GM12878 (cell line): ENCODE results near the gene RMDN3. TPM values are rescaled to one million over a fixed set of nuclear protein-coding genes. Genes with fewer than 3 reads are reported as not detected.

Experiments
- ATAC-seq: fragments of 200-7000 bp; cut with Tn5 transposase; 3 replicates; pipeline ENCODE4 v1.9.1; 2020; ENCODE audit warnings: mild to moderate bottlenecking, moderate library complexity
- BruUV-seq: library from RNA; stranded (reverse); fragments of 400-500 nt; replicated peaks from 2 replicates; lab custom pipeline; 2021; lab: Mats Ljungman, UMichigan
- CTCF ChIA-PET: fragments of 300-600 bp; sonication (Branson Sonifier 250); formaldehyde crosslinking; extraction: SDS; loops from one replicate; lab custom pipeline; 2021; ENCODE audit warnings: inconsistent platforms; lab: Yijun Ruan, JAX
- POLR2A ChIA-PET: fragments of 350-600 bp; formaldehyde crosslinking; extraction: SDS; loops from one replicate; lab custom pipeline; 2021; ENCODE audit warnings: inconsistent platforms; lab: Charles Lee
- RAD21 ChIA-PET: fragments of 300-600 bp; sonication (Branson Sonifier 250); formaldehyde crosslinking; loops from one replicate; lab custom pipeline; 2023; ENCODE audit warnings: antibody characterized with exemption; ENCODE audit not compliant: unreplicated experiment; lab: Charles Lee
- SMC1A ChIA-PET: fragments of 300-600 bp; sonication (Branson Sonifier 250); formaldehyde crosslinking; loops from one replicate; lab custom pipeline; 2023; ENCODE audit not compliant: unreplicated experiment, uncharacterized antibody; lab: Charles Lee
- DNase-seq: peaks from one replicate; pipeline ENCODE4 v3.0.0-alpha.2; 2011; ENCODE audit warnings: low read depth, low spot score
- FAIRE-seq: peaks from 3 replicates; lab custom pipeline; 2011; peaks lifted over from hg19 to GRCh38; lab: Jason Lieb, UNC
- H2AFZ ChIP-seq: 2 replicates; pipeline ENCODE4 v1.6.0; 2011; ENCODE audit warnings: low read depth, low read length, control low read depth; ENCODE audit not compliant: control insufficient read depth
- H3K27ac ChIP-seq: 2 replicates; pipeline ENCODE4 v1.5.1; 2011; ENCODE audit warnings: control low read depth; ENCODE audit not compliant: control insufficient read depth, insufficient read depth
- H3K27me3 ChIP-seq, 2 experiments: replicated peaks in 1 of 2; 2 replicates each; pipeline versions ENCODE4 v1.6.0 to v1.6.1; 2011; ENCODE audit warnings: low read length in 1 of 2; ENCODE audit not compliant: control insufficient read depth in 2 of 2, insufficient read depth in 2 of 2
- H3K36me3 ChIP-seq, 2 experiments: 2 replicates each; pipeline ENCODE4 v1.5.1; 2011; ENCODE audit warnings: low read length in 1 of 2; ENCODE audit not compliant: control insufficient read depth in 2 of 2, insufficient read depth in 2 of 2
- H3K4me1 ChIP-seq: 2 replicates; pipeline ENCODE4 v1.6.1; 2011; ENCODE audit warnings: mild to moderate bottlenecking, low read length, moderate library complexity, mixed read lengths; ENCODE audit not compliant: control insufficient read depth, insufficient read depth
- H3K4me2 ChIP-seq: 2 replicates; pipeline ENCODE4 v1.6.0; 2011; ENCODE audit warnings: control low read depth; ENCODE audit not compliant: control insufficient read depth, insufficient read depth
- H3K4me3 ChIP-seq: fragments of 200-600 bp; sonication (generic); 2 replicates; pipeline ENCODE4 v1.5.1; 2016
- H3K79me2 ChIP-seq: 2 replicates; pipeline ENCODE4 v1.6.0; 2011; ENCODE audit warnings: low read length; ENCODE audit not compliant: control insufficient read depth, insufficient read depth
- H3K9ac ChIP-seq: 2 replicates; pipeline ENCODE4 v1.8.0; 2011; ENCODE audit warnings: low read length, control low read depth, mixed read lengths; ENCODE audit not compliant: control insufficient read depth, insufficient read depth
- H3K9me3 ChIP-seq: replicated peaks from 3 replicates; pipeline ENCODE4 v1.5.1; 2011; ENCODE audit warnings: mild to moderate bottlenecking, low read length; ENCODE audit not compliant: control insufficient read depth, insufficient read depth
- H4K20me1 ChIP-seq: 2 replicates; pipeline ENCODE4 v1.6.0; 2011; ENCODE audit not compliant: control insufficient read depth, insufficient read depth
- CBX3 ChIP-seq: fragments of 200-600 bp; sonication (generic); IDR thresholded peaks from 2 replicates; pipeline ENCODE4 v1.6.1; 2016; ENCODE audit warnings: low read depth, borderline replicate concordance
- PRDM15 ChIP-seq: fragments of 450-650 bp; formaldehyde crosslinking; IDR thresholded peaks from 2 replicates; pipeline ENCODE4 v1.4.0; 2020; ENCODE audit warnings: mild to moderate bottlenecking, moderate library complexity
- RFX5 ChIP-seq: IDR thresholded peaks from 2 replicates; pipeline ENCODE4 v1.6.1; 2011; ENCODE audit warnings: low read depth, low read length, improper control_type of control experiment
- SPI1 ChIP-seq: IDR thresholded peaks from 2 replicates; pipeline ENCODE4 v1.6.1; 2011; ENCODE audit warnings: low read depth, mild to moderate bottlenecking, low read length, moderate library complexity, borderline replicate concordance; ENCODE audit not compliant: insufficient read depth
- SRF ChIP-seq, 2 experiments: IDR thresholded peaks; 2 replicates each; pipeline ENCODE4 v1.6.1; 2011; ENCODE audit warnings: low read depth in 2 of 2, low read length in 2 of 2, mild to moderate bottlenecking in 1 of 2, moderate library complexity in 1 of 2
- USF1 ChIP-seq: IDR thresholded peaks from 2 replicates; pipeline ENCODE4 v1.6.1; 2011; ENCODE audit warnings: borderline replicate concordance, low read depth, mild to moderate bottlenecking, moderate library complexity, mixed read lengths, low read length; ENCODE audit not compliant: insufficient read depth; ENCODE audit errors: extremely low read length
- YY1 ChIP-seq: IDR thresholded peaks from 2 replicates; pipeline ENCODE4 v1.6.1; 2011; ENCODE audit warnings: low read depth, mild to moderate bottlenecking, low read length
- WGBS: methylation state at CpG from one replicate; pipeline ENCODE4 v1.1.6; 2016; ENCODE audit warnings: low lambda C conversion rate; ENCODE audit not compliant: insufficient replicate concordance, insufficient coverage; ENCODE audit errors: missing lambda C conversion rate; 5-methylcytosine and 5-hydroxymethylcytosine counted together
- in situ Hi-C: fragments of 300-500 bp; cut with MboI; formaldehyde crosslinking; loops from 9 replicates; pipeline ENCODE4 v1.14.3; 2018; ENCODE audit warnings: mixed read lengths
- intact Hi-C: fragments of 100-400 bp; cut with micrococcal nuclease; formaldehyde crosslinking; loops from one replicate; pipeline ENCODE4 v1.14.2; 2022; ENCODE audit not compliant: unreplicated experiment
- polyA plus RNA-seq, 11 experiments: library from polyadenylated mRNA; depleted of rRNA in 4 of 11; unstranded in 6 of 11; stranded (reverse) in 5 of 11; fragments of >200 nt; fragmentation: Nextera tagmentation in 4 of 11; fragmentation: Illumina TruSeq in 1 of 11; extraction: Ambion mirVana in 4 of 11; extraction: Trizol in 1 of 11; gene quantifications; 1 replicate in 1 of 11; 2 replicates in 10 of 11; pipeline versions ENCODE4 v1.2.1 to v1.2.3, GENCODE V29; 2011 to 2016; ENCODE audit warnings: inconsistent platforms in 2 of 11, missing spikeins in 2 of 11, low read depth in 1 of 11
- total RNA-seq, 4 experiments: library from RNA; depleted of rRNA in 3 of 4; stranded (reverse); fragments of >200 nt in 3 of 4; fragmentation: Illumina TruSeq in 1 of 4; extraction: Trizol in 1 of 4; gene quantifications; 2 replicates each; pipeline versions ENCODE4 v1.2.1 to v1.2.3, GENCODE V29; 2013 to 2021

RMDN3 gene
- total and polyA plus RNA-seq, 10 of the 15 experiments (the other 5 are each of a cell fraction or from before 2014, with no cell fraction given), result 5.7 to 44.4 (median 20.3) TPM

GRCh38 chr15:40716165-40716564, 38.9 kb downstream of the RMDN3 start:
- WGBS, result 76% methylated on average over 3 of the region's 6 CpGs
- in situ Hi-C loops (no loop called here), intact Hi-C loops (no loop called here)
- no TSS peak for BruUV-seq
- ChIA-PET RAD21 (no interaction called here), POLR2A (no interaction called here), SMC1A (no interaction called here), CTCF (no interaction called here)
- ATAC-seq (no peak), DNase-seq (no peak), FAIRE-seq (no peak)
- H2AFZ ChIP-seq, result no peak overlapping the region
- H3K4me1 ChIP-seq, result no peaks in the 10 kb centered on the region
- H3K36me3 ChIP-seq, result peaks cover 1 to 13% of the 10 kb centered on the region in 2 experiments; a peak in 3 of 4 replicates
- H3K27ac ChIP-seq, result no peak overlapping the region
- H3K9me3 ChIP-seq, result no peaks in the 10 kb centered on the region
- peak; percentile 55; the same call in 1 of the 2 replicates for TF ChIP-seq SPI1
- TF ChIP-seq YY1, result no peak
- no peak for TF ChIP-seq SRF (IDR thresholded peaks at IDR 0.05; ENCODE audit: low read depth in 2 of 2, low read length in 2 of 2)
- H3K4me3 ChIP-seq, result no peak overlapping the region
- no peak overlapping the region for H3K4me2 ChIP-seq
- H3K27me3 ChIP-seq, result no peaks in the 10 kb centered on the region
- no peak overlapping the region for H3K9ac ChIP-seq
- no peaks in the 10 kb centered on the region for H3K79me2 ChIP-seq
- H4K20me1 ChIP-seq, result no peaks in the 10 kb centered on the region

- WGBS, result 73% methylated on average over 2 of the region's 2 CpGs
- no TSS peak for BruUV-seq
- DNase-seq, result no peak
- Histone ChIP-seq H3K79me2 (no peaks in the 10 kb centered on the region), H3K4me2 (no peak overlapping the region), H3K4me1 (no peaks in the 10 kb centered on the region), H3K9ac (no peak overlapping the region), H4K20me1 (no peaks in the 10 kb centered on the region), H2AFZ (no peak overlapping the region), H3K9me3 (no peaks in the 10 kb centered on the region), H3K27ac (no peak overlapping the region), H3K4me3 (no peak overlapping the region), H3K27me3 (no peaks in the 10 kb centered on the region), H3K36me3 (peaks cover 3 to 18% of the 10 kb centered on the region in 2 experiments; a peak in 2 of 4 replicates)
- ChIA-PET CTCF (interaction anchor here (0.7 to 0.9 kb wide), 2 partner anchors 20 to 194 kb away, joined by 3 read pairs; no protein-coding TSS in a partner anchor), RAD21 (no interaction called here), SMC1A (interaction anchor here (1.2 to 2.2 kb wide), 4 partner anchors 9 to 68 kb away, joined by 3 to 6 read pairs (median 4); no protein-coding TSS in a partner anchor), POLR2A (interaction anchor here (0.6 to 1.7 kb wide), 3 partner anchors 19 to 677 kb away, joined by 4 to 7 read pairs (median 4); partner anchors contain the start of gene RAD51)
- intact Hi-C loops (no loop called here), in situ Hi-C loops (no loop called here)
- TF ChIP-seq PRDM15 (CRISPR knock-in tag), result no peak
- no peak for TF ChIP-seq YY1
- TF ChIP-seq RFX5, result no peak
- TF ChIP-seq CBX3, result no peak
- TF ChIP-seq USF1, result no peak
- ATAC-seq, result no peak
- no peak for FAIRE-seq
Measured at GRCh38 chr15:40714144-40714543, 40.9 kb downstream of the RMDN3 start.
